ENCODE measurements around the gene PPBP. TPM values are rescaled to one million over a fixed set of nuclear protein-coding genes. Genes with fewer than 3 reads are reported as not detected.

PPBP gene
- total RNA-seq, 1 experiment from 2014 or later = not detected

GRCh38 chr4:73979407-73979957 lies 8.5 kb downstream of the PPBP start:
- POLR2A ChIA-PET = no interaction called here
- CTCF ChIA-PET = no interaction called here
- Histone ChIP-seq H3K36me3 (ENCODE audit: control insufficient read depth, insufficient read depth, low read length) (no peaks in the 10 kb centered on the region; the same call in 1 of the 2 replicates), H3K4me1 (peaks cover 5% of the 10 kb centered on the region; the same call in 1 of the 2 replicates), H3K4me3 (ENCODE audit: low read depth, low read length) (no peak overlapping the region), H3K27me3 (replicated peaks; ENCODE audit: control insufficient read depth, insufficient read depth, low read length) (no peaks in the 10 kb centered on the region), H3K9me3 (no peaks in the 10 kb centered on the region)
- H3K36me3 Mint-ChIP-seq (ENCODE audit: insufficient read depth, unreplicated experiment) = no peaks in the 10 kb centered on the region
- H3K4me3 Mint-ChIP-seq (ENCODE audit: unreplicated experiment) = no peak overlapping the region
- TF ChIP-seq, protein P1, sequence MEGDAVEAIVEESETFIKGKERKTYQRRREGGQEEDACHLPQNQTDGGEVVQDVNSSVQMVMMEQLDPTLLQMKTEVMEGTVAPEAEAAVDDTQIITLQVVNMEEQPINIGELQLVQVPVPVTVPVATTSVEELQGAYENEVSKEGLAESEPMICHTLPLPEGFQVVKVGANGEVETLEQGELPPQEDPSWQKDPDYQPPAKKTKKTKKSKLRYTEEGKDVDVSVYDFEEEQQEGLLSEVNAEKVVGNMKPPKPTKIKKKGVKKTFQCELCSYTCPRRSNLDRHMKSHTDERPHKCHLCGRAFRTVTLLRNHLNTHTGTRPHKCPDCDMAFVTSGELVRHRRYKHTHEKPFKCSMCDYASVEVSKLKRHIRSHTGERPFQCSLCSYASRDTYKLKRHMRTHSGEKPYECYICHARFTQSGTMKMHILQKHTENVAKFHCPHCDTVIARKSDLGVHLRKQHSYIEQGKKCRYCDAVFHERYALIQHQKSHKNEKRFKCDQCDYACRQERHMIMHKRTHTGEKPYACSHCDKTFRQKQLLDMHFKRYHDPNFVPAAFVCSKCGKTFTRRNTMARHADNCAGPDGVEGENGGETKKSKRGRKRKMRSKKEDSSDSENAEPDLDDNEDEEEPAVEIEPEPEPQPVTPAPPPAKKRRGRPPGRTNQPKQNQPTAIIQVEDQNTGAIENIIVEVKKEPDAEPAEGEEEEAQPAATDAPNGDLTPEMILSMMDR (IDR thresholded peaks at IDR 0.05; ENCODE audit: insufficient read depth in 1 of 2, low read depth in 1 of 2, low read length in 1 of 2, severe bottlenecking in 1 of 2, unreplicated experiment in 1 of 2) = no peak
- H3K4me1 Mint-ChIP-seq (ENCODE audit: low read depth, unreplicated experiment) = peaks cover 6% of the 10 kb centered on the region
- no peaks in the 10 kb centered on the region for H3K9me3 Mint-ChIP-seq (ENCODE audit: unreplicated experiment)
- intact Hi-C loops (cut with micrococcal nuclease; ENCODE audit: unreplicated experiment) = no loop called here
- no TSS peak for BruUV-seq (replicated peaks)
- DNase-seq = no peak
- no peak overlapping the region for H3K27ac Mint-ChIP-seq (ENCODE audit: unreplicated experiment)
- H3K27me3 Mint-ChIP-seq (ENCODE audit: insufficient read depth, unreplicated experiment) = no peaks in the 10 kb centered on the region

DNA sequence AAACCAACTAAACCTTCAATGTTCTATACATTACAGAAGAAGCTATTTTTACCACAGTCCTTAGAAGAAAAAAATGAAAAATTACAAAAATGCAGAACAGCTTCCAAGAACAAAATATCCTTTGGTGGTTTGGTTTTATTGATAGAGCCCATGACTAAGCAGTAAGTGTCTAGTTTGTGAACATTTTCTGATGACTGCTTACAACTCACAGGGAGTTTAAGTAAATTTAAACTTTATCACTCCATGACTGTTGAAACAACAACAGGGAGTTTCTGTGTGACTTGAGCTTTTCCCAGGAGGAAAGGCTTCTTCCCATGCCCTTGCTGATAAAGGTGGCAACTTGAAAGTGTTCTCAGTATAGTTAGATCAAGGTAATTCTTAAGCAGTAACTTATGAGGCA lies 9.1 kb downstream of the PPBP start:
- no peaks in the 10 kb centered on the region for H3K27me3 Mint-ChIP-seq (ENCODE audit: insufficient read depth, unreplicated experiment)
- H3K27ac Mint-ChIP-seq (ENCODE audit: unreplicated experiment) = no peak overlapping the region
- H3K4me3 ChIP-seq (ENCODE audit: low read depth, low read length) = no peak overlapping the region
- H3K4me3 Mint-ChIP-seq (ENCODE audit: unreplicated experiment) = no peak overlapping the region
- peaks cover 5% of the 10 kb centered on the region; the same call in 1 of the 2 replicates for H3K4me1 ChIP-seq
- ChIA-PET CTCF (no interaction called here), POLR2A (no interaction called here)
- H3K4me1 Mint-ChIP-seq (ENCODE audit: low read depth, unreplicated experiment) = peaks cover 6% of the 10 kb centered on the region
- no peaks in the 10 kb centered on the region for H3K9me3 Mint-ChIP-seq (ENCODE audit: unreplicated experiment)
- no peaks in the 10 kb centered on the region for H3K9me3 ChIP-seq
- no TSS peak for BruUV-seq (replicated peaks)
- H3K27me3 ChIP-seq (replicated peaks; ENCODE audit: control insufficient read depth, insufficient read depth, low read length) = no peaks in the 10 kb centered on the region
- no peaks in the 10 kb centered on the region; the same call in 1 of the 2 replicates for H3K36me3 ChIP-seq (ENCODE audit: control insufficient read depth, insufficient read depth, low read length)
- H3K36me3 Mint-ChIP-seq (ENCODE audit: insufficient read depth, unreplicated experiment) = no peaks in the 10 kb centered on the region
- intact Hi-C loops (cut with micrococcal nuclease; ENCODE audit: unreplicated experiment) = no loop called here
- no peak for DNase-seq
- TF ChIP-seq, protein P1 (IDR thresholded peaks at IDR 0.05; ENCODE audit: insufficient read depth in 1 of 2, low read depth in 1 of 2, low read length in 1 of 2, severe bottlenecking in 1 of 2, unreplicated experiment in 1 of 2) = no peak

DNA sequence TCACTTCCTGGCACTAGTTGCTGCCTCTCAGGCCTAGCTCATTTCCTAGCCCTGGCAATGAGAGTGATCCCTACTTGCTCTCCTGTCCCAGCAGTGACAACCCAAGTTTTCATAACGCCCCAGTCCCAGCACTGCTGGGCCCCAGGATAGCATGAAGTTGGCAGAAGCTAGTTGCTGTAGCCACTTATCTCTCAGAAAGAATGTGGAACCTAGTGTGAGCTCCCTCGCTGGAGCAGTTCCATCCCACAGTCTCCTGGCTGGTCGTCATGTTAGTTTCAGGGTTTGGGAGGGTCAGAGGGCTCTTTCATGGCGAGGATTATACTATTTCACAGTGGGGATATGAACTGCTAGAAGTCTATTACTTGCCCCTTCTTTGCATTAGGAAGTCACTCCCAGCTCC lies 11.3 kb downstream of the PPBP start:
- H3K4me1 Mint-ChIP-seq (ENCODE audit: low read depth, unreplicated experiment) = peaks cover 6% of the 10 kb centered on the region
- no peak for DNase-seq

More for the DNA sequence above, 11.3 kb downstream of the PPBP start:
- Histone ChIP-seq H3K9me3 (no peaks in the 10 kb centered on the region), H3K4me1 (peaks cover 5% of the 10 kb centered on the region; the same call in 1 of the 2 replicates), H3K27me3 (replicated peaks; ENCODE audit: control insufficient read depth, insufficient read depth, low read length) (no peaks in the 10 kb centered on the region), H3K4me3 (ENCODE audit: low read depth, low read length) (no peak overlapping the region), H3K36me3 (ENCODE audit: control insufficient read depth, insufficient read depth, low read length) (no peaks in the 10 kb centered on the region; the same call in 1 of the 2 replicates)
- Mint-ChIP-seq H3K27ac (ENCODE audit: unreplicated experiment) (no peak overlapping the region), H3K4me3 (ENCODE audit: unreplicated experiment) (no peak overlapping the region), H3K27me3 (ENCODE audit: insufficient read depth, unreplicated experiment) (no peaks in the 10 kb centered on the region), H3K9me3 (ENCODE audit: unreplicated experiment) (no peaks in the 10 kb centered on the region), H3K36me3 (ENCODE audit: insufficient read depth, unreplicated experiment) (no peaks in the 10 kb centered on the region)
- TF ChIP-seq, protein P1 (IDR thresholded peaks at IDR 0.05; ENCODE audit: insufficient read depth in 1 of 2, low read depth in 1 of 2, low read length in 1 of 2, severe bottlenecking in 1 of 2, unreplicated experiment in 1 of 2) = no peak
- intact Hi-C loops (cut with micrococcal nuclease; ENCODE audit: unreplicated experiment) = no loop called here
- POLR2A ChIA-PET = no interaction called here
- CTCF ChIA-PET = no interaction called here
- no TSS peak for BruUV-seq (replicated peaks)
